NCI-H2081 treated with DMSO at 0.1 percent for 48 hours (cell line): ENCODE data around the gene CYP8B1.
"Not testable (repeated sequence)": the region's sequence is repeated elsewhere in the genome, so short reads cannot be mapped to it uniquely, and the experiment has no call there.

ENCODE experiments used
- DNase-seq: peaks from one replicate; lab custom pipeline; 2025; lab: John Stamatoyannopoulos, UW

The CYP8B1 gene

GRCh38 chr3:42884324-42884723 is 8.6 kb upstream of the CYP8B1 start:
- DNase-seq: no peak

- not testable (repeated sequence) for DNase-seq
Measured at GRCh38 chr3:42883251-42883930, 7.7 kb upstream of the CYP8B1 start.

GRCh38 chr3:42880601-42881451 is 5.1 kb upstream of the CYP8B1 start:
- DNase-seq: no peak

GRCh38 chr3:42880183-42880582 is 4.5 kb upstream of the CYP8B1 start:
- no peak for DNase-seq

- no peak for DNase-seq
Measured at GRCh38 chr3:42877881-42878280, 2.2 kb upstream of the CYP8B1 start.

GRCh38 chr3:42876940-42877720 is 1.5 kb upstream of the CYP8B1 start:
- no peak for DNase-seq

GRCh38 chr3:42876401-42876800 is 722 bp upstream of the CYP8B1 start:
- no peak for DNase-seq

GRCh38 chr3:42874749-42875148 is 930 bp downstream of the CYP8B1 start:
- no peak for DNase-seq

GRCh38 chr3:42873221-42873982 is 2.3 kb downstream of the CYP8B1 start:
- DNase-seq: no peak

- no peak for DNase-seq
Measured at GRCh38 chr3:42872718-42873117, 3.0 kb downstream of the CYP8B1 start.

- no peak for DNase-seq
Measured at GRCh38 chr3:42871592-42872196, 4.0 kb downstream of the CYP8B1 start.

GRCh38 chr3:42868841-42869240 is 6.8 kb downstream of the CYP8B1 start:
- no peak for DNase-seq

- no peak for DNase-seq
Measured at GRCh38 chr3:42867138-42867537, 8.5 kb downstream of the CYP8B1 start.

GRCh38 chr3:42865256-42865655 is 10.4 kb downstream of the CYP8B1 start:
- DNase-seq: no peak

GRCh38 chr3:42864321-42864950 is 11.2 kb downstream of the CYP8B1 start:
- no peak for DNase-seq

GRCh38 chr3:42856544-42856943 is 19.1 kb downstream of the CYP8B1 start:
- no peak for DNase-seq

- no peak for DNase-seq
Measured at GRCh38 chr3:42855547-42856380, 19.9 kb downstream of the CYP8B1 start.

GRCh38 chr3:42855219-42855546 is 20.5 kb downstream of the CYP8B1 start:
- no peak for DNase-seq

GRCh38 chr3:42853739-42854302 is 21.9 kb downstream of the CYP8B1 start:
- DNase-seq: no peak

GRCh38 chr3:42853056-42853455 is 22.6 kb downstream of the CYP8B1 start:
- no peak for DNase-seq
